ENCODE results near the gene RUBCNL.

GRCh38 chr13:46334035-46334822, 52.8 kb downstream of the RUBCNL start:
- TF ChIP-seq CTCF (conservative IDR thresholded peaks at IDR 0.05; ENCODE audit: low read length) (no peak), EZH2phosphoT487 (IDR thresholded peaks at IDR 0.05; ENCODE audit: borderline replicate concordance, low read depth, low read length) (no peak)
